GM23338 (cell line): ENCODE measurements around the gene GCNT2. TPM values are rescaled to one million over a fixed set of nuclear protein-coding genes. Genes with fewer than 3 reads are reported as not detected.
A peak's percentile ranks its signal among the peaks of the same experiment; 100 is the strongest.

Experiments used
- ATAC-seq: fragments of 200-7000 bp; cut with Tn5 transposase; 3 replicates; pipeline ENCODE4 v1.9.1; 2020
- DNase-seq: peaks from one replicate; pipeline ENCODE4 v3.0.0-alpha.2; 2015; ENCODE audit warnings: low spot score
- H2AFZ ChIP-seq: fragments of 200-600 bp; sonication (generic); 2 replicates; pipeline ENCODE4 v1.8.0; 2016; ENCODE audit warnings: antibody characterized with exemption, mild to moderate bottlenecking, moderate library complexity
- H3F3A ChIP-seq: fragments of 200-600 bp; sonication (generic); replicated peaks from 2 replicates; pipeline ENCODE4 v1.8.0; 2017; ENCODE audit warnings: antibody characterized with exemption, mixed run types, low read depth
- H3K27ac ChIP-seq: fragments of 200-600 bp; sonication (generic); 2 replicates; pipeline ENCODE4 v1.6.1; 2016; ENCODE audit warnings: low read depth
- H3K27me3 ChIP-seq: fragments of 200-600 bp; sonication (generic); 2 replicates; pipeline ENCODE4 v1.8.0; 2016; ENCODE audit warnings: mild to moderate bottlenecking, mixed run types, moderate library complexity; ENCODE audit not compliant: insufficient read depth
- H3K36me3 ChIP-seq: fragments of 200-600 bp; sonication (generic); 2 replicates; pipeline ENCODE4 v1.8.0; 2016; ENCODE audit warnings: mild to moderate bottlenecking; ENCODE audit not compliant: insufficient read depth
- H3K4me1 ChIP-seq: fragments of 200-600 bp; sonication (generic); 2 replicates; pipeline ENCODE4 v1.8.0; 2016; ENCODE audit warnings: mild to moderate bottlenecking, moderate library complexity; ENCODE audit not compliant: insufficient read depth
- H3K4me2 ChIP-seq: fragments of 200-600 bp; sonication (generic); 2 replicates; pipeline ENCODE4 v1.7.1; 2017; ENCODE audit warnings: mixed run types
- H3K4me3 ChIP-seq: fragments of 200-600 bp; sonication (generic); 2 replicates; pipeline ENCODE4 v1.6.1; 2016; ENCODE audit warnings: mixed run types
- H3K79me2 ChIP-seq: fragments of 200-600 bp; sonication (generic); replicated peaks from 2 replicates; pipeline ENCODE4 v1.8.0; 2017; ENCODE audit warnings: mild to moderate bottlenecking; ENCODE audit not compliant: insufficient read depth
- H3K9me2 ChIP-seq: fragments of 200-600 bp; sonication (generic); 2 replicates; pipeline ENCODE4 v1.8.0; 2017; ENCODE audit not compliant: insufficient read depth
- H4K20me1 ChIP-seq: fragments of 200-600 bp; sonication (generic); replicated peaks from 2 replicates; pipeline ENCODE4 v1.8.0; 2017; ENCODE audit warnings: mild to moderate bottlenecking; ENCODE audit not compliant: insufficient read depth
- H3K27ac Mint-ChIP-seq: 2 replicates; pipeline ENCODE4 v1.8.0; 2020; ENCODE audit warnings: inconsistent platforms, mild to moderate bottlenecking, moderate library complexity, mixed read lengths
- H3K27me3 Mint-ChIP-seq: 3 replicates; pipeline ENCODE4 v1.8.0; 2022; ENCODE audit warnings: low read depth, mild to moderate bottlenecking, moderate library complexity, mixed read lengths, inconsistent platforms; ENCODE audit not compliant: insufficient read depth, poor library complexity
- H3K36me3 Mint-ChIP-seq: 3 replicates; pipeline ENCODE4 v1.8.0; 2021; ENCODE audit warnings: low read depth, mild to moderate bottlenecking, inconsistent platforms, moderate library complexity, mixed read lengths
- H3K4me1 Mint-ChIP-seq: 3 replicates; pipeline ENCODE4 v1.8.0; 2020; ENCODE audit warnings: mild to moderate bottlenecking, inconsistent platforms, mixed read lengths
- H3K4me3 Mint-ChIP-seq: 3 replicates; pipeline ENCODE4 v1.8.0; 2021; ENCODE audit warnings: moderate library complexity, mild to moderate bottlenecking, inconsistent platforms, mixed read lengths
- H3K9me3 Mint-ChIP-seq: 3 replicates; pipeline ENCODE4 v1.8.0; 2020; ENCODE audit warnings: moderate library complexity, mild to moderate bottlenecking, inconsistent platforms, mixed read lengths
- CREB1 ChIP-seq: fragments of 250-450 bp; sonication (Bioruptor Pico); IDR thresholded peaks from 2 replicates; pipeline ENCODE4 v1.5.0; 2020; ENCODE audit warnings: low read depth, mild to moderate bottlenecking, moderate library complexity
- CTCF ChIP-seq, 2 experiments: fragments of 200-600 bp in 1 of 2; sonication (generic) in 1 of 2; conservative IDR thresholded peaks; 2 replicates each; pipeline versions ENCODE4 v1.5.1 to v1.6.1; 2016 to 2017; ENCODE audit warnings: antibody characterized with exemption in 2 of 2, low read depth in 2 of 2, mild to moderate bottlenecking in 2 of 2, moderate library complexity in 1 of 2
- EZH2phosphoT487 ChIP-seq: fragments of 200-600 bp; sonication (generic); IDR thresholded peaks from one replicate; pipeline ENCODE4 v1.8.1; 2018; ENCODE audit warnings: antibody characterized with exemption; ENCODE audit not compliant: unreplicated experiment
- NANOG ChIP-seq: IDR thresholded peaks from 2 replicates; pipeline ENCODE4 v1.6.1; 2016; ENCODE audit warnings: antibody characterized with exemption, borderline replicate concordance
- POLR2AphosphoS5 ChIP-seq: IDR thresholded peaks from 2 replicates; pipeline ENCODE4 v1.6.1; 2016; ENCODE audit warnings: antibody characterized with exemption, low read depth
- REST ChIP-seq: IDR thresholded peaks from one replicate; pipeline ENCODE4 v1.6.1; 2018; ENCODE audit warnings: antibody characterized with exemption; ENCODE audit not compliant: unreplicated experiment
- ZNF114 ChIP-seq: fragments of 250-450 bp; sonication (Bioruptor Pico); IDR thresholded peaks from 2 replicates; pipeline ENCODE4 v1.5.0; 2020; ENCODE audit warnings: mild to moderate bottlenecking, moderate library complexity
- ZNF331 ChIP-seq: fragments of 250-450 bp; sonication (Bioruptor Pico); IDR thresholded peaks from 2 replicates; pipeline ENCODE4 v1.5.0; 2020; ENCODE audit warnings: low read depth, mild to moderate bottlenecking, moderate library complexity
- ZNF462 ChIP-seq: fragments of 250-450 bp; sonication (Bioruptor Pico); IDR thresholded peaks from 2 replicates; pipeline ENCODE4 v1.5.0; 2020; ENCODE audit warnings: mild to moderate bottlenecking, moderate library complexity
- polyA plus RNA-seq: library from polyadenylated mRNA; unstranded; fragments of >200 nt; fragmentation: Nextera tagmentation; extraction: Ambion mirVana; gene quantifications from 2 replicates; pipeline ENCODE4 v1.2.1, GENCODE V29; 2016
- total RNA-seq: library from RNA; depleted of rRNA; stranded (reverse); fragments of >200 nt; shearing (Covaris generic); gene quantifications from 2 replicates; pipeline ENCODE4 v1.2.3, GENCODE V29; 2014

GCNT2 gene
- total and polyA plus RNA-seq, 2 experiments from 2014 or later, result 28.3 to 137 TPM

GRCh38 chr6:10627800-10628199 is 106.6 kb downstream of the GCNT2 start (continued):
- TF ChIP-seq CTCF (conservative IDR thresholded peaks at IDR 0.05; ENCODE audit: low read depth in 2 of 2) (no peak), EZH2phosphoT487 (no peak)

GRCh38 chr6:10630178-10630577 is 109.0 kb downstream of the GCNT2 start:
- H3K27me3 ChIP-seq, result no peaks in the 10 kb centered on the region
- Mint-ChIP-seq H3K4me3 (no peak overlapping the region), H3K27ac (no peak overlapping the region), H3K27me3 (no peaks in the 10 kb centered on the region), H3K9me3 (no peaks in the 10 kb centered on the region), H3K36me3 (peaks cover 32% of the 10 kb centered on the region), H3K4me1 (peaks cover 6% of the 10 kb centered on the region; the same call in 2 of the 3 replicates)
- no peak overlapping the region for H2AFZ ChIP-seq
- H3K4me3 ChIP-seq, result no peak overlapping the region
- no peaks in the 10 kb centered on the region; the same call in 1 of the 2 replicates for H3K79me2 ChIP-seq
- DNase-seq, result no peak
- H3K27ac ChIP-seq, result no peak overlapping the region
- ATAC-seq, result no peak
- H4K20me1 ChIP-seq, result peaks cover 8% of the 10 kb centered on the region
- TF ChIP-seq CREB1 (CRISPR knock-in tag) (no peak), ZNF114 (no peak), POLR2AphosphoS5 (peak; percentile 37; the same call in 1 of the 2 replicates)
- H3F3A ChIP-seq, result peaks cover 4% of the 10 kb centered on the region
- no peaks in the 10 kb centered on the region for H3K9me2 ChIP-seq
- no peak overlapping the region for H3K4me2 ChIP-seq
- H3K4me1 ChIP-seq, result 0 out of 2 replicates have a peak, but pooled peaks cover 4% of the 10 kb centered on the region
- H3K36me3 ChIP-seq, result peaks cover 17% of the 10 kb centered on the region

GRCh38 chr6:10633216-10633615 is 112.1 kb downstream of the GCNT2 start:
- Mint-ChIP-seq H3K9me3 (peaks cover 6% of the 10 kb centered on the region; the same call in 2 of the 3 replicates), H3K4me1 (peaks cover 6% of the 10 kb centered on the region; the same call in 2 of the 3 replicates), H3K27ac (no peak overlapping the region; the same call in 1 of the 2 replicates), H3K27me3 (no peaks in the 10 kb centered on the region), H3K36me3 (peaks cover 5% of the 10 kb centered on the region; the same call in 2 of the 3 replicates), H3K4me3 (no peak overlapping the region)
- Histone ChIP-seq H2AFZ (no peak overlapping the region), H4K20me1 (no peaks in the 10 kb centered on the region), H3K4me3 (no peak overlapping the region), H3K4me1 (0 out of 2 replicates have a peak, but pooled peaks cover 4% of the 10 kb centered on the region), H3K79me2 (no peaks in the 10 kb centered on the region), H3F3A (no peaks in the 10 kb centered on the region; the same call in 1 of the 2 replicates), H3K4me2 (no peak overlapping the region), H3K9me2 (no peaks in the 10 kb centered on the region; the same call in 1 of the 2 replicates), H3K27me3 (no peaks in the 10 kb centered on the region), H3K27ac (peak overlapping the region; percentile 60; the same call in 1 of the 2 replicates), H3K36me3 (no peaks in the 10 kb centered on the region)
- DNase-seq (no peak), ATAC-seq (peak; percentile 71)
- TF ChIP-seq ZNF331 (CRISPR knock-in tag) (no peak), NANOG (no peak), ZNF462 (CRISPR knock-in tag) (no peak), REST (no peak)
